ENCODE results near the gene MYL3.

MYL3 gene

GRCh38 chr3:46877406-46878125 is 14.3 kb upstream of the MYL3 start, which contains the start of gene PTH1R:
Gene PTH1R, plus strand, starts transcription at chr3:46877721. Its CDS starts 5,839 bp downstream, at chr3:46883560.
- no peak for DNase-seq (ENCODE audit: low spot score)
- TF ChIP-seq CTCF (IDR thresholded peaks at IDR 0.05) = no peak
- H3K4me3 ChIP-seq = no peak within 1 kb of the TSS
- H3K27ac ChIP-seq = peak within 1 kb of the TSS in 1 of 2 donors; percentile 55

GRCh38 chr3:46876313-46877300 is 13.4 kb upstream of the MYL3 start:
- no peak overlapping the region for H3K27ac ChIP-seq
- no peak for DNase-seq (ENCODE audit: low spot score)
- no peak for TF ChIP-seq CTCF (IDR thresholded peaks at IDR 0.05)
- H3K4me3 ChIP-seq = no peak overlapping the region

- Histone ChIP-seq H3K27ac (no peak overlapping the region), H3K4me3 (no peak overlapping the region)
- DNase-seq (ENCODE audit: low spot score) = no peak
- TF ChIP-seq CTCF (IDR thresholded peaks at IDR 0.05) = no peak
These were observed 12.3 kb upstream of the MYL3 start for GRCh38 chr3:46875560-46875959.

- H3K27ac ChIP-seq = peak overlapping the region; percentile 65 to 85
- TF ChIP-seq CTCF (IDR thresholded peaks at IDR 0.05) = no peak
- H3K4me3 ChIP-seq = no peak overlapping the region
- no peak for DNase-seq (ENCODE audit: low spot score)
These were observed 11.2 kb upstream of the MYL3 start for GRCh38 chr3:46874430-46874829.

GRCh38 chr3:46873521-46873920 is 10.3 kb upstream of the MYL3 start:
- no peak for DNase-seq (ENCODE audit: low spot score)
- no peak overlapping the region for H3K4me3 ChIP-seq
- no peak for TF ChIP-seq CTCF (IDR thresholded peaks at IDR 0.05)
- peak overlapping the region; percentile 65 to 85 for H3K27ac ChIP-seq

- TF ChIP-seq CTCF (IDR thresholded peaks at IDR 0.05) = no peak
- Histone ChIP-seq H3K4me3 (no peak overlapping the region), H3K27ac (peak overlapping the region in 1 of 2 donors; percentile 8)
- no peak for DNase-seq (ENCODE audit: low spot score)
These were observed 8.0 kb upstream of the MYL3 start for GRCh38 chr3:46871222-46871621.

All from coronary artery (tissue), 2 donors.